Ammon's horn (tissue), 1 donor: ENCODE data around the gene ZNF215.
"Not testable (repeated sequence)": the region's sequence is repeated elsewhere in the genome, so short reads cannot be mapped to it uniquely, and the experiment has no call there.

Experiments
- DNase-seq: peaks from one replicate; pipeline ENCODE4 v3.0.0-alpha.2; 2016; ENCODE audit warnings: low spot score

Gene ZNF215

GRCh38 chr11:6926208-6927029 is at the start of gene ZNF215:
ZNF215 (plus strand) TSS chr11:6926426; CDS start chr11:6932273, 5,847 bp downstream.
- peak; percentile 35 for DNase-seq

GRCh38 chr11:6876914-6877313 is 49.3 kb upstream of the ZNF215 start:
- no peak for DNase-seq

GRCh38 chr11:6882751-6883150 is 43.5 kb upstream of the ZNF215 start:
- DNase-seq = no peak

- not testable (repeated sequence) for DNase-seq
These were observed 38.5 kb upstream of the ZNF215 start for GRCh38 chr11:6887711-6888110.

GRCh38 chr11:6888830-6889229 is 37.4 kb upstream of the ZNF215 start:
- DNase-seq = no peak

GRCh38 chr11:6889835-6890234 is 36.4 kb upstream of the ZNF215 start:
- no peak for DNase-seq

- no peak for DNase-seq
These were observed 33.8 kb upstream of the ZNF215 start, which contains the start of gene OR2D2 for GRCh38 chr11:6892400-6892799. OR2D2 (minus strand) TSS chr11:6892500; CDS start chr11:6892500, 0 bp downstream.

- no peak for DNase-seq
These were observed 32.1 kb upstream of the ZNF215 start for GRCh38 chr11:6894097-6894496.

- DNase-seq = no peak
These were observed 31.2 kb upstream of the ZNF215 start for GRCh38 chr11:6895010-6895409.

GRCh38 chr11:6898911-6899310 is 27.3 kb upstream of the ZNF215 start:
- no peak for DNase-seq

- DNase-seq = no peak
These were observed 25.8 kb upstream of the ZNF215 start for GRCh38 chr11:6900327-6900999.

- not testable (repeated sequence) for DNase-seq
These were observed 21.4 kb upstream of the ZNF215 start for GRCh38 chr11:6904804-6905203.

GRCh38 chr11:6911378-6911777 is 14.8 kb upstream of the ZNF215 start:
- DNase-seq = no peak

- no peak for DNase-seq
These were observed 14.3 kb upstream of the ZNF215 start for GRCh38 chr11:6911948-6912347.

- no peak for DNase-seq
These were observed 6.5 kb upstream of the ZNF215 start for GRCh38 chr11:6919698-6920097.

- DNase-seq = no peak
These were observed 5.5 kb upstream of the ZNF215 start, which contains the start of gene OR2D3 for GRCh38 chr11:6920702-6921101. OR2D3 (plus strand) TSS chr11:6921002; CDS start chr11:6921002, 0 bp downstream.

- DNase-seq = no peak
These were observed 1.1 kb upstream of the ZNF215 start for GRCh38 chr11:6925007-6925577.

- DNase-seq = peak; percentile 25
These were observed 504 bp upstream of the ZNF215 start for GRCh38 chr11:6925636-6926207.

GRCh38 chr11:6927030-6927617 is 898 bp downstream of the ZNF215 start:
- DNase-seq = no peak

GRCh38 chr11:6928916-6929315 is 2.7 kb downstream of the ZNF215 start:
- DNase-seq = no peak

GRCh38 chr11:6931146-6931713 is 5.0 kb downstream of the ZNF215 start:
- no peak for DNase-seq

GRCh38 chr11:6932145-6932544 is 5.9 kb downstream of the ZNF215 start:
- no peak for DNase-seq
